Upper lobe of left lung (tissue), 4 donors: ENCODE data around the gene NOX4.
"Not testable (repeated sequence)": the region's sequence is repeated elsewhere in the genome, so short reads cannot be mapped to it uniquely, and the experiment has no call there.

Experiments
- CTCF ChIP-seq, 6 experiments: fragments of 450-650 bp in 4 of 6; fragments of 200-600 bp in 2 of 6; sonication (generic) in 2 of 6; IDR thresholded peaks; one replicate each; pipeline ENCODE4 v1.5.1; 2016 to 2019; ENCODE audit warnings: antibody characterized with exemption in 6 of 6
- EP300 ChIP-seq, 4 donors: sonication (generic); formaldehyde crosslinking; IDR thresholded peaks; one replicate each; pipeline ENCODE4 v1.5.1; 2017; ENCODE audit warnings: antibody characterized with exemption in 4 of 4, control low read depth in 2 of 4

DNA sequence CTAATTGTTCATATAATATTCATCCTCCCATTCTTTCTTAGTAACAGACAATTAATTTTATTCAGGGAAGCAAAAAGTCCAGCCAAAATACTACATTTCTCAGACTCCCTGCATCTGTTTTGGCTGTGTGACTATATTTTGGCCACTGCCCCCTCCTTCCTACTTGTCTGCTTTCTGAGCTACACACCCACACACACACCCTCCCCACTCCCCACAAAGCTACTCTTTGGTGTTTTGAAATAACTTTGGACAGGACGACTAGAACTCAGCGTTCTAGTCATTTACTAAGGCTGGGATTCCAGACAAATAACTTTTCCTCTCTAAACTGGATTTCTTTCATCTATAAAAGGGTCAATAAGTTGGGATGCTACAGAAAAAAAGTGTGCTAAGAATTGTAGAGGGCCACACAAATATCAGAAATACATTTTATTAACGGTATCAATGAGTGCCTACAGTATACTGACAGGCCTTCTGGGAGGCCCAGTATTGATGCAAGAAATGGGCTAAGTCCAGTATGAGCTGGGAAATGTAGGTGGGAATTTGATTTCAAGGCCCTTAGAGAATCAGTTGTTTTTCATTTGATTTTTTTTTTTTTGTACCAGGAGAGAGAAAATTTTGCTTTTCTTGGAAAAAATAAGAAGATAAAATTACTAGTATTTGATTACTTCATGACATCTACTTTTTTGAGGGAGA is 148.1 kb downstream of the NOX4 start:
- TF ChIP-seq CTCF, EP300 (IDR thresholded peaks at IDR 0.05): not testable (repeated sequence)
